ENCODE measurements around the gene HINT3.
"Not testable (repeated sequence)": the region's sequence is repeated elsewhere in the genome, so short reads cannot be mapped to it uniquely, and the experiment has no call there.

The HINT3 gene

GRCh38 chr6:125963817-125964216 lies 7.2 kb downstream of the HINT3 start:
- DNase-seq, result no peak

- DNase-seq, result no peak
Observed at GRCh38 chr6:125966569-125966968, 10.0 kb downstream of the HINT3 start.

- DNase-seq, result no peak
Observed at GRCh38 chr6:125968493-125968892, 11.9 kb downstream of the HINT3 start.

- DNase-seq, result no peak
Observed at GRCh38 chr6:125970760-125971159, 14.2 kb downstream of the HINT3 start.

GRCh38 chr6:125972478-125972877 lies 15.9 kb downstream of the HINT3 start:
- DNase-seq, result not testable (repeated sequence)

GRCh38 chr6:125974214-125974866 lies 17.8 kb downstream of the HINT3 start:
- DNase-seq, result peak; percentile 68

- no peak for DNase-seq
Observed at GRCh38 chr6:125979101-125979500, 22.5 kb downstream of the HINT3 start.

GRCh38 chr6:125981571-125982185 lies 25.1 kb downstream of the HINT3 start:
- no peak for DNase-seq

GRCh38 chr6:125983246-125983945 lies 26.8 kb downstream of the HINT3 start:
- peak; percentile 80 for DNase-seq

GRCh38 chr6:125984311-125984710 lies 27.7 kb downstream of the HINT3 start:
- peak; percentile 63 for DNase-seq

- no peak for DNase-seq
Observed at GRCh38 chr6:125985522-125985921, 29.0 kb downstream of the HINT3 start.

- no peak for DNase-seq
Observed at GRCh38 chr6:125985979-125986300, 29.4 kb downstream of the HINT3 start.

GRCh38 chr6:125986301-125987025 lies 29.9 kb downstream of the HINT3 start, which contains the start of gene TRMT11:
Gene TRMT11, plus strand, starts transcription at chr6:125986540. Its CDS starts 11 bp downstream, at chr6:125986551.
- DNase-seq, result peak; percentile 85

- DNase-seq, result peak; percentile 11
Observed at GRCh38 chr6:125987026-125987617, 30.6 kb downstream of the HINT3 start.

GRCh38 chr6:125988280-125988679 lies 31.7 kb downstream of the HINT3 start:
- no peak for DNase-seq

GRCh38 chr6:125989631-125990030 lies 33.1 kb downstream of the HINT3 start:
- DNase-seq, result peak; percentile 14

- DNase-seq, result no peak
Observed at GRCh38 chr6:125991653-125992052, 35.1 kb downstream of the HINT3 start.

- no peak for DNase-seq
Observed at GRCh38 chr6:125994670-125995488, 38.3 kb downstream of the HINT3 start.

GRCh38 chr6:125995972-125996580 lies 39.5 kb downstream of the HINT3 start:
- DNase-seq, result peak; percentile 51

- no peak for DNase-seq
Observed at GRCh38 chr6:126002755-126003679, 46.4 kb downstream of the HINT3 start.

- no peak for DNase-seq
Observed at GRCh38 chr6:126007800-126008199, 51.2 kb downstream of the HINT3 start.
